Measurements from ENCODE around the gene UCN3.

The UCN3 gene

DNA sequence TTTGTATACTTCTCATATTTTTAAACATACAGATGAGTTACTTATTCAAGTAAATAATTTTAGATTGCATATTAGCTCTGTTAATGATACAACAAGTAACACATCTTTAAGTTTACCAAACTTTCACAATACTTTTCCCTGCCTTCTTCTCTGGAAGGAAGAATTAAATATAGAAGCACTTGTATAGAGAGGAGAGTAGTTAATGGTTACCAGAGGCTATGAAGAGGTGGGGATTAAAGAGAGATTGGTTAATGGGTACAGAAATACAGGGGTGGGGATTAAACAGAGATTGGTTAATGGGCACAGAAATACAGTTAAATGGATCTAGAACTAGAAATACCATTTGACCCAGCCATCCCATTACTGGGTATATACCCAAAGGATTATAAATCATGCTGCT lies 20.0 kb upstream of the UCN3 start:
- H3K4me1 ChIP-seq (ENCODE audit: control insufficient read depth, insufficient read depth, low read length) = no peaks in the 10 kb centered on the region
- peaks cover 24% of the 10 kb centered on the region for H3K27me3 ChIP-seq (ENCODE audit: control insufficient read depth, insufficient read depth, low read length)
- H3K9me3 ChIP-seq (replicated peaks; ENCODE audit: low read length) = no peaks in the 10 kb centered on the region
- no peak overlapping the region for H3K4me2 ChIP-seq (ENCODE audit: low read length)
- H3K4me3 ChIP-seq (ENCODE audit: low read length) = no peak overlapping the region
- no peaks in the 10 kb centered on the region for H3K36me3 ChIP-seq (ENCODE audit: insufficient read depth, low read length)
- H3K9ac ChIP-seq (ENCODE audit: low read depth, low read length) = no peak overlapping the region

DNA sequence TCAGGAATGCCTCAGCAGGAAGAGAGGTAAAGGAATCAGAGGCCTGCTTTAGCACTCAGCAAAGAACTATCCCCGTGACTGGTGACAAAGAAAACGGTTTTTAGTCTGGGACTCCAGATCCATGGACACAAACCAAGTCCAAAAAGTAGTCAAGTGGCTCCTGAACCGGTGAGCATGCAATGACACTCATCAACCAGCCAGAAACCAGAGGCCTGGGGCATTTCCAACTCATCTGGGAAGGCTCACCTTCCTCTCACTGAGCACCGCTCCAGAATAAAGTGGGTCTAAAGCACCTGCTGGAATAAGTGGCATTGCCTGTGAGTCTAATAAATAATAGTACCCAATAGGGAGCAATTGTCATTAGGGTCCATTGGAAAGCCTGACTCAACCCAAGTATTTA lies 17.9 kb upstream of the UCN3 start:
- no peak overlapping the region for H3K4me3 ChIP-seq (ENCODE audit: low read length)
- peaks cover 14% of the 10 kb centered on the region for H3K27me3 ChIP-seq (ENCODE audit: control insufficient read depth, insufficient read depth, low read length)
- no peaks in the 10 kb centered on the region for H3K36me3 ChIP-seq (ENCODE audit: insufficient read depth, low read length)
- H3K9ac ChIP-seq (ENCODE audit: low read depth, low read length) = no peak overlapping the region
- H3K4me1 ChIP-seq (ENCODE audit: control insufficient read depth, insufficient read depth, low read length) = no peaks in the 10 kb centered on the region
- H3K4me2 ChIP-seq (ENCODE audit: low read length) = no peak overlapping the region
- no peaks in the 10 kb centered on the region for H3K9me3 ChIP-seq (replicated peaks; ENCODE audit: low read length)

DNA sequence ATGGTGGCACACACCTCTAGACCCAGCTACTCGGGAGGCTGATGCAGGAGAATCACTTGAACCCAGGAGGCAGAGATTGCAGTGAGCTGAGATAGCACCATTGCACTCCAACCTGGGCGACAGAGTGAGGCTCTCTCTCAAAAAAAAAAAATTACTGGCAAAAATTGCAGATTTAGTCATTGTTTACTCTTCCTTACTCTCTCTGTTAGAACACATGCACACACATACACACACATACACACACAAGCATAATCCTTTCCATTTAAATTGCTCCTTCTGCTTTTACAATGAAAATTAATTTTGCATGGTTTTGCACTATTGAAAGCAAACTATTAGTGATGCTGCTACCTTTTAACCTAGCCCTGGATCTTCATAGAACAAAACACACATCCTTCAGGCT lies 15.4 kb upstream of the UCN3 start:
- no peak overlapping the region for H3K9ac ChIP-seq (ENCODE audit: low read depth, low read length)
- H3K27me3 ChIP-seq (ENCODE audit: control insufficient read depth, insufficient read depth, low read length) = peaks cover 20% of the 10 kb centered on the region
- H3K36me3 ChIP-seq (ENCODE audit: insufficient read depth, low read length) = no peaks in the 10 kb centered on the region
- H3K4me1 ChIP-seq (ENCODE audit: control insufficient read depth, insufficient read depth, low read length) = no peaks in the 10 kb centered on the region
- H3K4me2 ChIP-seq (ENCODE audit: low read length) = no peak overlapping the region
- H3K9me3 ChIP-seq (replicated peaks; ENCODE audit: low read length) = no peaks in the 10 kb centered on the region
- no peak overlapping the region for H3K4me3 ChIP-seq (ENCODE audit: low read length)

DNA sequence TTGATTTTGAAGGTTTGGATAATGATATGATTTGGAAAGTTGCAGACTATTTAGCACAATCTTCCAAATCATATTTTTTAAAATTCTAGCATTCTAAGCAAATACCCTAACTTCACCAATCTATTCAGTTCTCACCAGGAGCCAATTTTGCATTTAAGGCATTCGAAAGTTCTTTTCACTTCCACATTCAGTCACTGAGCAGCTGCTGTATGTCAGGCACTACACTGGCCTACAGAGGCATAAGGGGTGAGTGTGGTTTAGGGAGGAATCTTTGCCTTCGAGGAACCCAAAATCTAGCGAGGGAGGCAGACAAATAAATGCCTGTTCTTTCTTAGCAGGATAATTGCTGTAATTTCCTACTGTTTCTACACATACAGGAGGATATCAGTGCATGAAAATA lies 10.7 kb upstream of the UCN3 start:
- H3K4me1 ChIP-seq (ENCODE audit: control insufficient read depth, insufficient read depth, low read length) = no peaks in the 10 kb centered on the region
- no peaks in the 10 kb centered on the region for H3K9me3 ChIP-seq (replicated peaks; ENCODE audit: low read length)
- H3K27me3 ChIP-seq (ENCODE audit: control insufficient read depth, insufficient read depth, low read length) = peaks cover 34% of the 10 kb centered on the region
- no peak overlapping the region for H3K4me2 ChIP-seq (ENCODE audit: low read length)
- no peak overlapping the region for H3K4me3 ChIP-seq (ENCODE audit: low read length)
- no peak overlapping the region for H3K9ac ChIP-seq (ENCODE audit: low read depth, low read length)
- H3K36me3 ChIP-seq (ENCODE audit: insufficient read depth, low read length) = no peaks in the 10 kb centered on the region

DNA sequence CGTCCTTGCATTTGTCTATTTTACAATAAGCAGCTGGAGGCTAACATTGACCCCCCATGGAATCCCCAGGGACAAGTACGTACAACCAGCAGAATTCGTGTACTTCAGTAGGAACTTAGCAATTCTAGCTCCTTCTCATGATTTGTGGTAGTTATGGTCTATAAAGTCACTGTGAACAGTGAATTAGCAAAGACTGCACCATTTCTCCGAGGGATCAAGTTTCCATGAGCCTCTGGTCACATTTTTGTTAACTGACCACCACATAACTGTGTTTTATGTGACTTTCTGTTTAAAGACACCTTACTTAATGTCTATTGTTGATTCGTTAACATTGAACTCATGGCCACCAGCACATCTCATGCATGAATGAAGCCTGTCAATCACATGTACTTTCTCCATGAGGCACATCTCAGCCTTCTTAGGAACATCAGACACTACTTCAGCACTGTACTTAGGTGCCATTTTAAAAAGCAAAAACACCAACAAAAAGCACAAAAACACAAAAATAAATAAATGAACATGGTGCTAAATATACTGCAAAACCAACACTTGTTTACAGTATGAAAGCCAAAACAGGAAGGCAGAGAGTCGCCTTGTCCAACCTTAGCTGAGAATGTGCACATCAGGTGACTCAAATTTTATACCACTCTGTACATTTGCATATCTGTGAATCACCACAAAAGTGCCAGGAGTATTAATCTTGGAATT lies 9.0 kb upstream of the UCN3 start:
- Histone ChIP-seq H3K9me3 (replicated peaks; ENCODE audit: low read length) (no peaks in the 10 kb centered on the region), H3K27me3 (ENCODE audit: control insufficient read depth, insufficient read depth, low read length) (peaks cover 50% of the 10 kb centered on the region), H3K4me3 (ENCODE audit: low read length) (no peak overlapping the region), H3K9ac (ENCODE audit: low read depth, low read length) (no peak overlapping the region), H3K4me1 (ENCODE audit: control insufficient read depth, insufficient read depth, low read length) (no peaks in the 10 kb centered on the region), H3K36me3 (ENCODE audit: insufficient read depth, low read length) (no peaks in the 10 kb centered on the region), H3K4me2 (ENCODE audit: low read length) (no peak overlapping the region)

DNA sequence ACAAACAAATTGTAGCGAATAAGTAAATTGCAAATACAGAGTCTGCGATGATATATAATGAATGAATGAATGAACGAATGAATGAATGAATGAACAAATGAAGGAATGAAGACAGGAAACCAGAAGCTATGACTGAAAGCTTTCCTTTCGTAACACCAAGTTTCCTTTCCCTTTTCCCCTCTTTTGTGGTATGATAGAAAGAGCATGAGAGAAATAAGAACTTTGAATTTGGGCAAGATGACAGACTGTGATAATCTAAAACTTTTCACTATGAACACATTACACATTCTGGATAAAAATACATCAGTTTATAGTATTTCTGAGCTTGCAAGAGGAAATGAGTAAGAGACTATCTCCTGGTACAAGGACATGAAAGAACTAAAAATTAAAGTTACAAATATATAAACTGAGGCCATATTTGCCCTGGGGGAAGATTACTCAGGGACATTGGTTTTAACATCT lies 8.4 kb upstream of the UCN3 start:
- Histone ChIP-seq H3K4me3 (ENCODE audit: low read length) (no peak overlapping the region), H3K36me3 (ENCODE audit: insufficient read depth, low read length) (no peaks in the 10 kb centered on the region), H3K4me2 (ENCODE audit: low read length) (no peak overlapping the region), H3K27me3 (ENCODE audit: control insufficient read depth, insufficient read depth, low read length) (peaks cover 55% of the 10 kb centered on the region), H3K9me3 (replicated peaks; ENCODE audit: low read length) (no peaks in the 10 kb centered on the region), H3K9ac (ENCODE audit: low read depth, low read length) (no peak overlapping the region), H3K4me1 (ENCODE audit: control insufficient read depth, insufficient read depth, low read length) (no peaks in the 10 kb centered on the region)

DNA sequence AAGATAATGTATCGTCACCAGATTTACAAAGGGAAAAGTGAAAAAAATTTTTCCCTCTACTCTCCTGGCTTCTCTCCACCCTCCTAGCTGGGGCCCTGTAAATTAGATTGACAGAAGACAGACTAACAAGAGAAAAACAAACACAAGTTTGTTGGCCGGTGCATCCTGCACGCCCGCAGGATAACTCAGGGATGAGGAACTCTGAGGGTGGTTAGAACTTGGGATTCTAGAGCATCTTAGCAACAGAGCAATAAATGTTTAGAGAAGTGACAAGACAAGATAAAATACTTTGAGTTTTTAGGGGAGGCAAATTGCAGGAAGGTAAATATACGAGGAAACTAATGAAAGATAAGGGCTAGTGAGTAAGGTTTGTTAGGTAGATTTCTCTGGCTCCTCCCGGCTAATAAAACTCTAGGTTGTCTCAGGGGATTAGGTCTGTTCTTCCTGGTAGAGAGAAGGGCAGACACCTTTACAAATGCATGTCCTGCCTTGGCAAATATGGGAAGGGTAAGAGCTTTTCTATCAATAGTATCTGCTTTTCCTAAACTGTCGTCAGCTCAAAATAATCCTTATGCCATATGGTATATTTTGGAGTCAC lies 4.3 kb upstream of the UCN3 start:
- no peak overlapping the region for H3K4me2 ChIP-seq (ENCODE audit: low read length)
- no peaks in the 10 kb centered on the region for H3K4me1 ChIP-seq (ENCODE audit: control insufficient read depth, insufficient read depth, low read length)
- H3K27me3 ChIP-seq (ENCODE audit: control insufficient read depth, insufficient read depth, low read length) = peaks cover 71% of the 10 kb centered on the region
- no peak overlapping the region for H3K4me3 ChIP-seq (ENCODE audit: low read length)
- no peaks in the 10 kb centered on the region for H3K9me3 ChIP-seq (replicated peaks; ENCODE audit: low read length)
- no peaks in the 10 kb centered on the region for H3K36me3 ChIP-seq (ENCODE audit: insufficient read depth, low read length)
- no peak overlapping the region for H3K9ac ChIP-seq (ENCODE audit: low read depth, low read length)

DNA sequence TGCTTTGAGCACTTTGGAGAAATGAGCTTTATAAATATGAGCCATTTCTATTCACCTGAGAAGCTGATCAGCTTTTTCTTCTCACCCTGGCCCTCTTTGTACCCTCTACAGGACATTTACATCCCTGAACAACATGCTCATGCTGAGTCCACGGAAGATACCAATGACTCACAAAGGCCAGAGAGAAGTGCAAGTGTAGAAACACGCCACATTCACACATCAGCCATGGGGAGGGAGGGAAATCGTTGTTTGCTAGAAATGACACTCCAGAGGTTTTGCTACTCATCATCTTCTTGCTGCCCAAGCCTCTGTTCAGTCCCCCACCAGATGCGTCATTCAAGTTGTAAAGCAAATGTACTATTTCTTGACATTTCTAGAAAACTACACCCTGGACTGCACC lies 2.8 kb upstream of the UCN3 start:
- H3K4me2 ChIP-seq (ENCODE audit: low read length) = no peak overlapping the region
- no peaks in the 10 kb centered on the region for H3K36me3 ChIP-seq (ENCODE audit: insufficient read depth, low read length)
- H3K4me1 ChIP-seq (ENCODE audit: control insufficient read depth, insufficient read depth, low read length) = no peaks in the 10 kb centered on the region
- H3K9ac ChIP-seq (ENCODE audit: low read depth, low read length) = no peak overlapping the region
- no peak overlapping the region for H3K4me3 ChIP-seq (ENCODE audit: low read length)
- no peaks in the 10 kb centered on the region for H3K9me3 ChIP-seq (replicated peaks; ENCODE audit: low read length)
- H3K27me3 ChIP-seq (ENCODE audit: control insufficient read depth, insufficient read depth, low read length) = peaks cover 83% of the 10 kb centered on the region

DNA sequence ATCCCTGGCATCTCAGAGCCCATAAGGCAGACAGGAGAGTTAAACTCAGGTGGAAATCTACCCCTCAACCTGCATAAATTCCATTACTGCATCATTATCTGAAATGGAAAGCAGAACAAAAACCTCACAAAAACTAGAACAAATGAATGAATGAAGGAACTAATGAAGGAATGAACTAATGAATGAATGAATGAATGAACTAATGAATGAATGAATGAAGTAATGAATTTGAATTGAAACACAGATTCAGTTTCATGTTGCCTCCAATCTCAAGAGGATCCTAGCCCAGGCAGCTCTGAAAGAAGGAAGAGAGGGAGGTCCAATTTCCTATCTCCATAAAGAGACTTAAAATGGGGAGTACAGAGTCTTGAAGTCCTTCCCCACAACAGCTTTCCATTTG lies 1.9 kb upstream of the UCN3 start:
- no peaks in the 10 kb centered on the region for H3K4me1 ChIP-seq (ENCODE audit: control insufficient read depth, insufficient read depth, low read length)
- H3K9me3 ChIP-seq (replicated peaks; ENCODE audit: low read length) = no peaks in the 10 kb centered on the region
- H3K36me3 ChIP-seq (ENCODE audit: insufficient read depth, low read length) = no peaks in the 10 kb centered on the region
- no peak overlapping the region for H3K9ac ChIP-seq (ENCODE audit: low read depth, low read length)
- no peak overlapping the region for H3K4me2 ChIP-seq (ENCODE audit: low read length)
- H3K27me3 ChIP-seq (ENCODE audit: control insufficient read depth, insufficient read depth, low read length) = peaks cover 86% of the 10 kb centered on the region
- H3K4me3 ChIP-seq (ENCODE audit: low read length) = no peak overlapping the region

DNA sequence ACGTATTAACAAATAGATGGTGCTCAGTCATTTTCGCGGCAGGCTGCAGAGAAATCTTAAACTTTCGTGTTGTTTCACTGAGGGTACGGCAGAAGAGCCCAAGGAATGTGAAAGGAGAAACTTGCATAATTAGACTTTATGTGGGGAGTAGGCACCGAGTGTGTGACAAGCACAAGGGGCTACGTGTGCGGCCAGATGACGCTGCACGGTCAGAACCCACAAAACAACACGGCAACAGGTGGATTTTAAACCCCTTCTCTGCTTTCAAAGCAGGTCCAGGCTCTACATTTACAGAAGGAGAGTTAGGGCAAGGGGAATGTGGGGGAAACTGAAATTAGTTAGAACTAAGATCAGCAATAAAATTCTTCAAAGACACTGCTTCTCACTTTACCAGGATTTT lies 392 bp upstream of the UCN3 start:
- peak overlapping the region; percentile 34 for H3K4me2 ChIP-seq (ENCODE audit: low read length)
- no peak overlapping the region for H3K9ac ChIP-seq (ENCODE audit: low read depth, low read length)
- peaks cover 83% of the 10 kb centered on the region for H3K27me3 ChIP-seq (ENCODE audit: control insufficient read depth, insufficient read depth, low read length)
- no peak overlapping the region for H3K4me3 ChIP-seq (ENCODE audit: low read length)
- H3K4me1 ChIP-seq (ENCODE audit: control insufficient read depth, insufficient read depth, low read length) = no peaks in the 10 kb centered on the region
- no peaks in the 10 kb centered on the region for H3K9me3 ChIP-seq (replicated peaks; ENCODE audit: low read length)
- no peaks in the 10 kb centered on the region for H3K36me3 ChIP-seq (ENCODE audit: insufficient read depth, low read length)

DNA sequence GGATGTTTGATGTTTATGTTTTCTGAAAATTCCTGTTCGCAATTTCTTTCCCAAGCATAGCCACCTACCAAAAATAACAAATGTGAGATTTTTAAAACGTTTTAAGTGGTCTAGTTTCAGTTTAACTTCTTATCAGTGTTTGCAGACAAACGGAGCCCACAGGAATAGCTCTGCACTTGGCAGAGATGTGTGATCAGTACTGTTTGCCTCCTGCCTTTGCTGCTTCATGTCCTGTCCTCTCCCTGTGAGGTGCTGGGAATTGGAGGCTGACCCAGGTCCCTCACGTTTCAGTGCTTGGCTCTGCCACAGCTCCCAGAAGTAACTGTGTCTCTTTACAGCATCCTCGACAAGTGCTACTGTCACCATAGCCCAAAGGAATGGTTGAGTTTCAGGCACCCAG lies 1.2 kb downstream of the UCN3 start:
- Histone ChIP-seq H3K9ac (ENCODE audit: low read depth, low read length) (no peak overlapping the region), H3K36me3 (ENCODE audit: insufficient read depth, low read length) (no peaks in the 10 kb centered on the region), H3K4me1 (ENCODE audit: control insufficient read depth, insufficient read depth, low read length) (no peaks in the 10 kb centered on the region), H3K4me2 (ENCODE audit: low read length) (no peak overlapping the region), H3K4me3 (ENCODE audit: low read length) (no peak overlapping the region), H3K27me3 (ENCODE audit: control insufficient read depth, insufficient read depth, low read length) (peaks cover 69% of the 10 kb centered on the region), H3K9me3 (replicated peaks; ENCODE audit: low read length) (no peaks in the 10 kb centered on the region)
